GM23338 (cell line): ENCODE measurements around the gene ST3GAL2.

Experiments used
- EZH2 ChIP-seq: fragments of 200-600 bp; sonication (generic); IDR thresholded peaks from one replicate; pipeline ENCODE4 v1.8.0; 2017; ENCODE audit warnings: antibody characterized with exemption, mild to moderate bottlenecking, low read depth; ENCODE audit not compliant: unreplicated experiment
- POLR2AphosphoS5 ChIP-seq: IDR thresholded peaks from 2 replicates; pipeline ENCODE4 v1.6.1; 2016; ENCODE audit warnings: antibody characterized with exemption, low read depth

DNA sequence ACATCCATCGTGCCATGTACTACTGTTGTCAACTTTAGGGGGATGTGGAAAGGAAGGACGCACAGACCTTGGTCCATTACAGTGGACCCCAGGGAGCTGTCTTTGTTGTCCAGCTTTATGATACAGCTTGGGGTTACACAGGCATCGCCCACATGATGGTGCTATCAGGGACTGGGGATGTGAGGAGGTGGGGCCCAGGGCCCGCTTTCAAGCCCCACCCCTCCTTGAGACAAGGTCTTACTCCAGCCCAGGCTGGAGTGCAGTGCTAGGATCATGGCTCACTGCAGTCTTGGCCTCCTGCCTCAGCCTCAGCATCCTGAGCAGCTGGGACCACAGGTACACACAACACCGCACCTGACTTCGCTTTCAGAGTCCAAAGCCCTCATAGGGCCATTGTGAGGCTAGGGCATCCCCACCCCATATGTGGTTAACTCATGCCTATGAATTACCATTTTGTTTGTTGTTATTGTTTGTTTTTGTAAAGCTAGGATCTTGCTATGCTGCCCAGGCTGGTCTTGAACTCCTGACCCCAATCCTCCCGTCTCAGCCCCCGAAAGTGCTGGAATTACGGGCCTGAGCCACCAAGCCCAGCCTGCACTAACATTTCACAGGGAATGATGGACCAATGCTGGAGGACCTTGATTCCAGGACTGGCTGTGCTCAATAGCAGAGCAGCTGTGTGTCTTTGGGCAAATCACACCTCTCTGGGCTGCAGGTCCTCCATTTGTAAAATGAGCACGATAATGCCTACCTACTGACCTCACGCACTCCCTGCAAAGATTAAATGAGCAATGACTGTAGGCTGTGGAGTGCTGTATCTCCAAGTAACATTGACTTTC lies 17.2 kb downstream of the ST3GAL2 start:
- TF ChIP-seq POLR2AphosphoS5 (no peak), EZH2 (no peak)
